Umbilical cord (tissue), 2 donors: ENCODE measurements around the gene BACE1. TPM values are rescaled to one million over a fixed set of nuclear protein-coding genes. Genes with fewer than 3 reads are reported as not detected.
"Not testable (repeated sequence)": the region's sequence is repeated elsewhere in the genome, so short reads cannot be mapped to it uniquely, and the experiment has no call there.

ENCODE experiments used
- DNase-seq: peaks from one replicate; pipeline ENCODE4 v3.0.0-alpha.2; 2015; ENCODE audit warnings: low spot score
- total RNA-seq: library from RNA; depleted of rRNA; stranded (reverse); fragments of >200 nt; gene quantifications from one replicate; pipeline ENCODE4 v1.2.3, GENCODE V29; 2014; ENCODE audit warnings: low replicate concordance; ENCODE audit not compliant: insufficient read depth

The BACE1 gene
- total RNA-seq = 12.0 TPM

DNA sequence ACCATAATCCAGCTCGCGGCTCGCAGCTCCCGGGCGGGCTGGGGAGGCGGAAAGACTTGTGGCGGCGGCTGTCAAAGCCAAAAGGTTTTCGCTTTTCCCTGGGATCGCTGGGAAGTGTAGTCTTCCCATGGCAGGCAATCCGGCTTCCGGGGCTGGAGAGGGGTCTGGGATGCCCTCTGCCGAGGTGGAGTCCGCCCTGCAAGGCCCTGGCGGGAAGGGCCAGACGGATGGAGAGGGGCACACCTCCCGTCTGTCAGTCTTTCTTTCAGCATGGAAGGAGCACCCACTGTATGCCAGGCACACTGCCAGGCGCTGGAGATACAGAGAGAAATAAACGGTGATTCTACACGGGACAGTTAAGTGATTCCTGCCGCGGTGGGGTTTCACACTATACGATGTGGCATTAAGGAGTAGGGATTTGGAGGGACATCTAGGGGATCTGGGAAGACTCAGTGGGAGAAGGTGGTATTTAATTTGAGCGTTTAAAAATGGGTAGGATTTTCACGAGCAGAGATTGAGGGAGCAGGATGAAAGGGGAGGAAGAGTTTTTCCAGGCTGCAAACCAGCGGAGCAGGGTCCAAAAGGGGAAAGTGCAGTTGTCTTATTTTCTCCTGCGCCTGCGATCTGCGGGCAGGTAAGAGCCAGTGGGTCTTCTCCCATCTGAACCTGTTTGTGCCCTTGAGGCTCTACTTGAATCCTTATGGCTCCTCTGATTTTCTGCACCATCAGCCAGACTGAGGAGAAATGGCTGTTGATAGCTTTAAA, at the start of gene BACE1:
TSS of gene BACE1 (minus strand) at position 60 of the 765 bp plus-strand sequence. CDS start 461 bp downstream, outside the sequence.
- peak; percentile 93 for DNase-seq

GRCh38 chr11:117361432-117361831, 45.4 kb upstream of the BACE1 start:
- no peak for DNase-seq

DNA sequence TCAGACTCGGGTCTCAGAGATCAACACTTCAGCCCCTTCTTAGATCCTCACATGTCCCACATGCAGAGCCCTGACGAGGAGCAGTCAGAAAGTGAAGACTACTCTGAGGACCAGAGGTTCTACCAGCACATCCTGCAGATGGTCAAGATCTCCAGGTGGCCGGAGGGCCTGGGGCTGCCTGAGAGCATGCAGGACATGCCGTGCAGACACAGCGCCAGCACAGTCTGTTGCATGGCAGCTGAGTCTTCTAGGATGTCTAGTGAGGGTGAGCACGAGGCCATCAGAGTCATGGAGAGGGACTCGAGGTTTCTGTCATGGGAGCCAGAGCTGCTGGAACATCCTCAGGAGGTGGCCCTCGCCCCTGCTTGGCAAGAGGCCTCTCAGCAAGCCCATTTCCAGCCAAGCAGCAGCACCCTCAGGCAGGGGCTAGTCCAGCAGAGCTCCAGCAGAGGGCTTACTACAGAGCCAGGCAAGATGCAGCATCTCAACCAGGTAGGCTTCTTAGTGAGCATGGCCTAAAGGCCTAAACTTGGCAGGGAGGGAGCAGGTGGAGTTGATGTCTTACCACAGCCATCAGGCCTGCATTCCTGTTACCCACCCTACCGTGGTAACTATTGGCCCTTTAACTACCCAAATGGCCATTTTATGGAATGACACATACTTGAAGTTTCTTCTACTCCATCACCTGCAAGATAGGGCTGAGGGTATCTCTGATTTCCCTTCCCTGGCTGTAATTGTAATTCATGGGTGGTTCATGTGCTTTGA, 40.3 kb upstream of the BACE1 start:
- DNase-seq = no peak

- no peak for DNase-seq
These were observed 38.5 kb upstream of the BACE1 start for GRCh38 chr11:117354550-117354949.

DNA sequence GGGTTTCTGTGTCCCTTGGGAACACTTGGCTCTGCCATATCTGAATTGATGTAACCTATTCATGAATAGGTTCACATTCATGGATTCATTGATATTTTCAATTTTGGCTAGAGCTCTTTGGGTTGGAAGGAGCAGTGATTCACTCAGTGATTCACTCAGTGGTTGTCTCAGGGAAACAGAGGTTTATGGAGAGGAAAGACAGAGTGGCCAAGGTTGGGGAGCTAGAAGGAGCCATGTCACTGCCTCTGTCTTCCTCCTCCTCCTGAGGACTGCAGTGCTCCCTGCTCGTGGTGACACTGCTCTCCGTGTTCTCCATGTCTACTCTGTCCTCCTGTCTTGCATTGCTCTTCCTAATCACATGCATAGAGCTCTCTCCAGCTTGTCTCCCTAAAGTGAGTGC, 29.0 kb upstream of the BACE1 start:
- no peak for DNase-seq

GRCh38 chr11:117337076-117337475, 21.0 kb upstream of the BACE1 start:
- no peak for DNase-seq

DNA sequence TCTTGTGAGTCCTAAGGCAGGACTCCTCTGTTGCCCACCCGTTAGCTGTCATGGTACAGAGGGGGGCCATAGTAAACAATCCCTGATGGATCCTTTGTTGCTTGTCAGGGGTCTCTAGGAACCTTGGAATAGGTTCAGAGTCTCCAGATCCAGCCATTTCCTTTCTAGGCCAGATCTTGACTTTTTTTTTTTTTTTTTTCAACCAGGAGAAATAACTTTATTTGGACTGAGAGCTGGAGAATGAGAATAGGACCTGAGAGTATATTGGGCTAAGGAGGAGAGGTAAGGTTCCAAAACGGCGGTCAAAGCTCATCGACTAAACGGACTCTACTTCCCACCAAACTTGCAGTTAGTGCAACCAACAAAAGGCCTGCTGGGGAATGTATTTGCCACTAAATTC, 19.3 kb upstream of the BACE1 start:
- DNase-seq = no peak

DNA sequence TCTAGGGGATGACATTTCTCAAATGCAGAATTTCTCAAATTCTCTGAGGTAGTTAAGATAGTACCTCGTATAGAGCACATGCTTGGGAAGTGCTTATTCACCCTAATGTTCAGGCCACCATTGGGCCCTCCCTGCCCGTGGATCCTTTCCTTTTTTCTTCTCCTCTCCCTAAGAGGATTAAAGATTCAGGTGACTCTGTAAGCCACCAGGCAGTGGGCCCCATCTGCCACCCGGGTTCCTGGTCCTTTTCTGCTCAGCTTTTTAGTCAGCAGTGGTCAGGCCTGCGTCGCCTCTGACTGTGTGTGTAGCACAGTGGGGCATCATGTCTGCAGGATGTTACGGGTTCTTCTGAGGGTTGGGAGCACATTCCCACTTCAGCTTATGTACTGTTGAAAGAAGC, 18.8 kb upstream of the BACE1 start:
- no peak for DNase-seq

DNA sequence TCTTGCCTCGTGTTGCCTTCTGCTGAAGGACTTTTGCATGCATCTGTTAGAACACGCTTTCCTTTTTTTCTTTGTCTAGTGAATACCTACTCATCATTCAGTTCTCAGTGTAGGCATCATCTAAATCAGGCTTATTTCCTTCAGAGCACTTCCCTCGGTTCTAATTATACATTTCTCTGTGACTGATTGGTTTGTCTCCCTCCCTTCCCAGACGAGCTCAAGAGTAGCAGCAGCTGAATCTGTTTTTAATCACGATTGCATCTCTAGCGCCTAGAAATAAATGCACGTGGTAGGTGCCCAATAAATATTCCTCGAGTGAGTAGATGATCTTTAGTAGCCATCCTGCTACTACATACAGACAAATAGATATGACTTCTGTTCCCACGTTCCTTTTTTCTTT, 17.9 kb upstream of the BACE1 start:
- no peak for DNase-seq

DNA sequence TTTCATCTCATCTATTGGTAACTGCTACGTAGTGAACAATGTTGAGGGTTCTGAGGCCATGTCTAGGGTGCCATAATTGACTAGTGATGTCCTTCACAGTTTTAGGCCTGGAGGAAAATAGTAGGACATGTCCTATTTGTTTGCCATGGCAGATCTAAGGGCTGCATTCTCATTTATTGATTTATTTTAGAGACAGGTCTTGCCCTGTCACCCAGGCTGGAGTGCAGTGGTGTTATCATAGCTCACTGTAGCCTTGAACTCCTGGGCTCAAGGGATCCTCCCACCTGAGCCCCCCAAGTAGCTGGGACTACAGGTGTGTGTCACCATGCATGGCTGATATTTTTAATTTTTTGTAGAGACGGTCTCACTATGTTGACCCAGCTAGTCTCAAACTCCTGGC, 16.8 kb upstream of the BACE1 start:
- no peak for DNase-seq

- peak; percentile 79 for DNase-seq
These were observed 12.4 kb upstream of the BACE1 start for GRCh38 chr11:117328375-117329010.

DNA sequence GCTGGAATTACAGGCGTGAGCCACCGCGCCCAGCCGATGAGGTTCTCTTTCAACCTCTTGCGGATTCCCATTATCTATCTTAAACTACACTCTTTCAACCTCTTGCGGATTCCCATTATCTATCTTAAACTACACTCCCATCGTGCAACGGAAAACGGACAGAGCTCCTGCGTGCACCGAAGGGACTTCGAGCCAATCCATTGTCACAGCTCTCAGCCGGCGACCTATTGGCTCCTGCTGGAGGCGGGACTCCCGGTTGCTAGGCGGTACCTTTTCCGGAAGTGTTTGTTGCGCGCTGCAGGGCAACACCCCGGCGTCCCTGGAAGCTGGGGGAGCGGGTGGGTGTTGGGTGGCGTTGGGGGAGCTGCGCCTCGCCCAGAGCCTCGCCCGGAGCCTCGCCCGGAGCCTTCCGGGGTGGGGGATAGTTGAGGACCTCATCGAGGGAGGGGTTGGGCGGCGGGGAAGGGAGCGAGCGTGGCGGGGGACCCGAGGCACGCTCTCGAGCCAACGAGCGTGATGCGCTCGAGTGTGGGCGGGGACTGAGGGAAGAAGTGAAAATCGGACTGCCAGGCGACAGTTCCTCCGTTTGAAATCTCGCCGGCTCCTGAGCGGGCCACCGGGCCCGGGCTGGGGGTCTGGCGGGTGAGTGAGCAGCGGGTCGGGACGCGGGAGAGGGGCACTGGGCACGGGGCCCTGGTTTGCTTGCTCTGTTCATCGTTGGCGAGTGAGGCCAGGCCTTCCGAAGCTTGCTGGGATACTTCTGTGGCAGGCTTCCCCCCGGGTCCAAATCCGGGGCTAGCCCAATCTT, 11.7 kb upstream of the BACE1 start, which contains the start of gene CEP164:
TSS of gene CEP164 (plus strand) at position 288 of the 808 bp plus-strand sequence. CDS start 10,733 bp downstream, outside the sequence.
- peak; percentile 99 for DNase-seq

- DNase-seq = not testable (repeated sequence)
These were observed 11.2 kb upstream of the BACE1 start for GRCh38 chr11:117327255-117327566.

DNA sequence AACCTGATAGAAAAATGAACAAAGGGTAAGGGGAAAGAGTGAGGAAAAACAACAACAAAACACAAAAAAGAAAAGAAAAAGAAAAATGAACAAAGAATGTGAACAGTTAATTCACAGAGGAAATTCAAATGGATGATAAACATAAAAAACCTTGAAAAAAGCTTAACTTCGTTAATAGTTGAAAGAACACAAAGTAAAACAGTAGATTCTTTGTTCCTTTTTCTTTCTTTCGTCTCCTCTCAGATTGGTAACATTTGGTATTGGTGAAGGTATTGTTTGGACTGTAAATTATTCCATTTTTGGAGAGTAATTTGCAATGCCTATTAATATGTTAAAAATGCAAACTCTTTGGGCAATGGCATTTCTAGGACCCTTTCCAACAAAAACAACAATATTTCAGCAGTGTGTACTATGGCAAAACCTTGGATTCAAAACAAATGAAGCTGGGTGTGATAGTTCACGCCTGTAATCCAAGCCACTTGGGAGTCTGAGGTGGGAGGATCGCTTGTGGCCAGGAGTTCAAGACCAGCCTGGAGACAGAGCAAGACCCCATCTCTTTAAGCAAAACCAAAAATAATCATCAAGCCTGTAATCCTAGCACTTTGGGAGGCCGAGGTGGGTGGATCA, 3.3 kb upstream of the BACE1 start:
- no peak for DNase-seq

- no peak for DNase-seq
These were observed 2.7 kb upstream of the BACE1 start for GRCh38 chr11:117318738-117319137.

GRCh38 chr11:117315285-117316196, 515 bp downstream of the BACE1 start:
- DNase-seq = no peak

DNA sequence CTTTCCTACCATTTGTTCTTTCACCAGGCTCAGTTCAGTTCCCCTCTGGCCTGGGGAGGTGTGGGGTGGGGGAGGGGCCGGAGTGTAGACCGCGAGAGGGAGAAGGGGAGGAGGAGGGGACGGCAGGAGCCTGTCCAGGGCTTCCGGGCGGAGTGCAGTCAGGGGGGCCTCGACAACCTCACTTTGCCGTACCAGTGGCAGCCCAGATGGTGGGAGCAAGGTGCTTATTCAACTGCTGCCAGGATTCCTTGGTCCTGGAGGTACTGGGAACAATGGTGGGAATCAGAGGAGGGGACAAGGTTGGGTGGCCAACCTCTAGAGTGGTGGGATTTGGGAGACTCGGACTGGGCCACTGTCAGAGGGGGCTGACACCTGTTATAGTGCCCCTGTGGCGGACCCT, 1.2 kb downstream of the BACE1 start:
- DNase-seq = no peak

GRCh38 chr11:117313828-117314768, 2.0 kb downstream of the BACE1 start:
- no peak for DNase-seq

DNA sequence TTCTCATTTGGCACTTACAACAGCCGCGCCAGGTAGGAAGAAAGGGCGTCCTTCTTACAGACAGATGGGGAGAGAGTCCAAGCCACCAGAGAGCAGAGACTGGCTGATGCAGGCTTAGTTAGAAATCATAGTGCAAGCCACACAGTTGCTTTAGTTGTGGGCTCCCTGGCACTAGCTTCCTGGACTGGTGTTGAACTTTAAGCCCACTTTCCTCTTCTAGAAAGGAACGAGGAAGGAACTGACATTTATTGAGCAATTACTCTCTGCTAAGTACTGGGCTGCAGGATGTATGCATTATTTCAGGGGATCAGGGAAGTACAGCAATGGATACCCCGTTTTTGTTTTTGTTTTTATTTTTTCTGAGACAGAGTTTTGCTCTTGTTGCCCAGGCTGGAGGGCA, 3.0 kb downstream of the BACE1 start:
- DNase-seq = no peak
